Peyer's patch (tissue), 4 donors: Measurements from ENCODE around the gene KDM5C. TPM values are rescaled to one million over a fixed set of nuclear protein-coding genes. Genes with fewer than 3 reads are reported as not detected.
A peak's percentile ranks its signal among the peaks of the same experiment; 100 is the strongest.

ENCODE experiments used
- DNase-seq, 3 donors: peaks; one replicate each; pipeline ENCODE4 v3.0.0-alpha.2; 2017 to 2019
- H3K27ac ChIP-seq, 4 donors: fragments of 200-600 bp; sonication (generic); one replicate each; pipeline ENCODE4 v1.5.1; 2016 to 2019
- H3K27me3 ChIP-seq, 2 donors: fragments of 200-600 bp; sonication (generic); one replicate each; pipeline ENCODE4 v1.5.1; 2019
- H3K36me3 ChIP-seq, 3 donors: fragments of 200-600 bp; sonication (generic); one replicate each; pipeline ENCODE4 v1.5.1; 2016 to 2019
- H3K4me1 ChIP-seq, 4 donors: fragments of 200-600 bp; sonication (generic); one replicate each; pipeline ENCODE4 v1.5.1; 2016 to 2019
- H3K4me3 ChIP-seq, 4 donors: fragments of 200-600 bp; sonication (generic); 1 replicate in 3 of 4; 2 replicates in 1 of 4; pipeline ENCODE4 v1.5.1; 2016 to 2019; ENCODE audit warnings: mild to moderate bottlenecking in 1 of 4
- H3K9me3 ChIP-seq, 4 donors: fragments of 200-600 bp; sonication (generic); one replicate each; pipeline ENCODE4 v1.5.1; 2016 to 2019; ENCODE audit warnings: mild to moderate bottlenecking in 1 of 4
- CTCF ChIP-seq, 6 experiments: fragments of 450-650 bp in 4 of 6; fragments of 200-600 bp in 2 of 6; sonication (generic) in 1 of 6; IDR thresholded peaks; one replicate each; pipeline ENCODE4 v1.5.1; 2017 to 2019; ENCODE audit warnings: antibody characterized with exemption in 6 of 6, mild to moderate bottlenecking in 3 of 6, moderate library complexity in 1 of 6
- POLR2A ChIP-seq, 2 donors: fragments of 450-650 bp; IDR thresholded peaks; one replicate each; pipeline ENCODE4 v1.5.1; 2017; ENCODE audit warnings: antibody characterized with exemption in 2 of 2, mild to moderate bottlenecking in 2 of 2, moderate library complexity in 2 of 2
- total RNA-seq, 4 donors: library from RNA; depleted of rRNA; stranded (reverse); fragments of >200 nt; gene quantifications; one replicate each; pipeline ENCODE4 v1.1.0, GENCODE V29; 2016

Gene KDM5C
- total RNA-seq, 4 donors from 2014 or later = 77.4 to 176 (median 137) TPM

- H3K4me3 ChIP-seq = no peak overlapping the region
- no peaks in the 10 kb centered on the region for H3K27me3 ChIP-seq
- no peaks in the 10 kb centered on the region for H3K9me3 ChIP-seq
- H3K36me3 ChIP-seq = no peaks in the 10 kb centered on the region
- peak in 1 of 3 donors; percentile 38 for DNase-seq
- TF ChIP-seq POLR2A (IDR thresholded peaks at IDR 0.05) = no peak
- no peak for TF ChIP-seq CTCF (IDR thresholded peaks at IDR 0.05)
- peak overlapping the region in 2 of 4 donors; percentile 31 to 39 for H3K27ac ChIP-seq
- H3K4me1 ChIP-seq = no peaks in the 10 kb centered on the region
These were observed 41.0 kb upstream of the KDM5C start for GRCh38 chrX:53265771-53266574.

GRCh38 chrX:53263597-53264094 is 38.6 kb upstream of the KDM5C start:
- no peak overlapping the region for H3K27ac ChIP-seq
- no peak for TF ChIP-seq CTCF (IDR thresholded peaks at IDR 0.05)
- DNase-seq = peak in 1 of 3 donors; percentile 43
- H3K4me3 ChIP-seq = no peak overlapping the region
- no peaks in the 10 kb centered on the region for H3K27me3 ChIP-seq
- H3K36me3 ChIP-seq = no peaks in the 10 kb centered on the region
- no peaks in the 10 kb centered on the region for H3K4me1 ChIP-seq
- no peaks in the 10 kb centered on the region for H3K9me3 ChIP-seq

- Histone ChIP-seq H3K27ac (no peak overlapping the region), H3K4me3 (no peak overlapping the region), H3K27me3 (no peaks in the 10 kb centered on the region), H3K9me3 (no peaks in the 10 kb centered on the region), H3K36me3 (no peaks in the 10 kb centered on the region), H3K4me1 (no peaks in the 10 kb centered on the region)
- TF ChIP-seq CTCF (IDR thresholded peaks at IDR 0.05) (no peak), POLR2A (IDR thresholded peaks at IDR 0.05) (no peak)
- DNase-seq = peak in 1 of 3 donors; percentile 50
These were observed 37.9 kb upstream of the KDM5C start for GRCh38 chrX:53262918-53263394.

- Histone ChIP-seq H3K9me3 (no peaks in the 10 kb centered on the region), H3K27ac (no peak overlapping the region), H3K4me3 (no peak overlapping the region), H3K4me1 (no peaks in the 10 kb centered on the region), H3K27me3 (no peaks in the 10 kb centered on the region), H3K36me3 (no peaks in the 10 kb centered on the region)
- no peak for TF ChIP-seq POLR2A (IDR thresholded peaks at IDR 0.05)
- peak in 1 of 3 donors; percentile 37 for DNase-seq
These were observed 37.3 kb upstream of the KDM5C start for GRCh38 chrX:53262189-53262917.

GRCh38 chrX:53261355-53261972 is 36.5 kb upstream of the KDM5C start:
- Histone ChIP-seq H3K4me3 (no peak overlapping the region), H3K27ac (no peak overlapping the region), H3K27me3 (no peaks in the 10 kb centered on the region), H3K9me3 (no peaks in the 10 kb centered on the region), H3K4me1 (no peaks in the 10 kb centered on the region), H3K36me3 (no peaks in the 10 kb centered on the region)
- TF ChIP-seq CTCF (IDR thresholded peaks at IDR 0.05) (no peak), POLR2A (IDR thresholded peaks at IDR 0.05) (no peak)
- DNase-seq = peak in 1 of 3 donors; percentile 23
